Thymus (tissue), 11 donors: ENCODE measurements around the gene TGM2. TPM values are rescaled to one million over a fixed set of nuclear protein-coding genes. Genes with fewer than 3 reads are reported as not detected.

Experiments used
- DNase-seq, 9 donors: peaks; one replicate each; pipeline ENCODE4 v3.0.0-alpha.2; 2013; ENCODE audit warnings: low spot score in 9 of 9, low read depth in 6 of 9, missing footprints in 1 of 9
- H3K27ac ChIP-seq, 2 donors: one replicate each; pipeline ENCODE4 v1.5.1; 2013; ENCODE audit warnings: control low read depth in 1 of 2, low read depth in 1 of 2, low read length in 1 of 2, mild to moderate bottlenecking in 1 of 2, moderate library complexity in 1 of 2
- H3K27me3 ChIP-seq, 2 donors: one replicate each; pipeline ENCODE4 v1.5.1; 2013; ENCODE audit warnings: low read length in 1 of 2; ENCODE audit not compliant: control insufficient read depth in 2 of 2, insufficient read depth in 1 of 2
- H3K36me3 ChIP-seq, 2 donors: one replicate each; pipeline ENCODE4 v1.5.1; 2013; ENCODE audit warnings: low read length in 1 of 2, mild to moderate bottlenecking in 1 of 2, moderate library complexity in 1 of 2; ENCODE audit not compliant: control insufficient read depth in 2 of 2, insufficient read depth in 2 of 2
- H3K4me1 ChIP-seq, 2 donors: one replicate each; pipeline ENCODE4 v1.5.1; 2013; ENCODE audit warnings: low read length in 2 of 2; ENCODE audit not compliant: control insufficient read depth in 2 of 2, insufficient read depth in 2 of 2
- H3K4me3 ChIP-seq, 2 donors: one replicate each; pipeline ENCODE4 v1.5.1; 2013; ENCODE audit warnings: low read length in 2 of 2, control low read depth in 1 of 2, mild to moderate bottlenecking in 1 of 2
- H3K9me3 ChIP-seq, 2 donors: one replicate each; pipeline ENCODE4 v1.5.1; 2013; ENCODE audit warnings: low read length in 1 of 2, mild to moderate bottlenecking in 1 of 2; ENCODE audit not compliant: control insufficient read depth in 2 of 2, insufficient read depth in 1 of 2
- WGBS: extraction: QIAGEN DNeasy Blood & Tissue Kit; methylation state at CpG from one replicate; pipeline ENCODE4 v1.1.7; 2013; 5-methylcytosine and 5-hydroxymethylcytosine counted together
- polyA plus RNA-seq: library from polyadenylated mRNA; stranded (reverse); fragments of 200-250 nt; gene quantifications from one replicate; pipeline ENCODE4 v1.2.3, GENCODE V29; 2013
- total RNA-seq: library from RNA; stranded (reverse); fragments of 120-200 nt; gene quantifications from one replicate; pipeline ENCODE4 v1.2.4, GENCODE V29; 2013
- donor health status: healthy.

The TGM2 gene
- total and polyA plus RNA-seq, 2 donors = 9.3 to 47.2 TPM

DNA sequence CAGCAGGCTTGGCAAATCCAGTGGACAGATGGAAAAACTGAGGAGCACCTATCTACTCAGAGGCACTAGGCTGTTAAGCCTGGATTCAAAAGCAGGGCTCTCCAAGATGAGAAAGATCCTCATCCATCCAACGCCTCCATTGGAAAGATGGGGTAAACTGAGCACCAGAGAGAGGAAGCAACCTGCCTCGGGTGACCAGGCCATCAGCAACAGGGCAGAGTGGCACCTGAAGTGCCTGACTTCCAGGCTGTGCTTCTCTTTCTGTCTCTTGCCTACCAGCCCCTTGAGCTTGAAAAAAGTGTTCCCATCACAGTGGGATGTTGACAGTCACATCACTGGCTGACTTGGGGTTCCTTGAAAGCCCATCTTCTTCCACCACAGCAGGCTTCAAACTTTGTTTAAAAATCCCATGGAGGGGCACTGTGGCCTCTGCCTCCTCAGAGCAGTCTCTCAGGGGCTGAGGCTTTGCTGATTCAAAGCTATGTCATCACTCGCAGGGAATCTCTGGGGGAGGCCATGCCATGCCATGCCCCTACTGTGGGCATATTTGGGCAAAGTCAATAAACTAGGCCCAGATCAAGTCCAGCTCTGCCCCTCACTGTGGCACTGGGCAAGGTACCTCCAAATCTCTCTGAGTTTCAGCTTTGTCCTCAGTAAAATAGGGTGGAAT is 44.8 kb upstream of the TGM2 start:
- H3K36me3 ChIP-seq = no peaks in the 10 kb centered on the region
- H3K9me3 ChIP-seq = no peaks in the 10 kb centered on the region
- WGBS = 92% methylated on average over 3 of the region's 3 CpGs
- no peaks in the 10 kb centered on the region for H3K27me3 ChIP-seq
- H3K27ac ChIP-seq = no peak overlapping the region
- DNase-seq = no peak
- no peaks in the 10 kb centered on the region for H3K4me1 ChIP-seq
- H3K4me3 ChIP-seq = no peak overlapping the region

DNA sequence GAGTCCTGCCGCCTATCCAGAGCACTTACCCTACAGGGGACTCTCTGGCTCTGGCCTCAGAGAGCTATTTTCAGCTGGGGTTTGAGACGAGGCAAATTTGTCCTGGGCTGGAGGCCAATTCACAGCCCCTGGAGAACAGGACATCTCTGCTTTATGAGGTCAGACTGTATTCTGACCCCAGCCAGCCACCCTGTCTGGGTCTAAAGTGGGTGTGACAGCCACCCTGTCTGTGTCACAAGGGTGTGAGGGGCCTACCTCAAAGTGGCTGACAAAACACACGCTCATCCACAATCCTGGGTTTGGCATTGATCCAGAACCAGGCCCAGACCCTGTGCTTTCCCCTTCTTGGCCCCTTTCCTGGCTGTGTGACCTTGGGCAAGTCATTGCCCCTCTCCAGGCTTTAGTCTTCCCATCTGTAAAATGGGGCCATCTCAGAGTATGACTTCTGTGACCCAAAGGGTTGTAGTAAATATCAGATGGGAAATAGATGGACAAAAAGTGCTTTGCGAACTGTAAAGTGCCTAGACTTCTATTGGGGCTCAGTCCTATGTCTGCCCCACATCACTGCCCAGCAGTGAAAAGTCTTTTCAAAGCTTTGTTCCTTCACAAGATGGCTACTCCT is 44.1 kb upstream of the TGM2 start:
- H3K4me1 ChIP-seq = no peaks in the 10 kb centered on the region
- no peak overlapping the region for H3K27ac ChIP-seq
- no peak overlapping the region for H3K4me3 ChIP-seq
- 84% methylated on average over 4 of the region's 4 CpGs for WGBS
- no peaks in the 10 kb centered on the region for H3K27me3 ChIP-seq
- no peaks in the 10 kb centered on the region for H3K36me3 ChIP-seq
- DNase-seq = no peak
- H3K9me3 ChIP-seq = no peaks in the 10 kb centered on the region

DNA sequence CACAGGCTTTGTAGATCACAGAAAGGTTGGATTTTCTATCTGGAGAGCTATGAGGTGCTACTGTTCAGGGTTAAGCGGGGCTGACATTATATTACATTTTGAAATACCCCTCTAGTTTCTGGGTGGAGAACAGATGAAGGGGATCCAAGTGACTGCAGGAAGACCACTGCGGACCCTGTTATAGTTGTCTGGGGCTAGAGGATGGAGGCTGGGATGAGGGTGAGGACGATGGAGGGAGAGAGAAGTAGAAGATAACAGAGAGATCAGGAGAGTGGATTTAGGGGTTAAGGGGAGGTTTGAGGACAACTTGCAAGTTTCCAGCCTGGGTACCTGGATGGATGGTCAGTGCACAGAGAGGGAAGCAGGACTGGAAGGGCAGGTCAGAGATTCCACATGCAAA is 43.5 kb upstream of the TGM2 start:
- 95% methylated on average over 3 of the region's 3 CpGs for WGBS
- Histone ChIP-seq H3K9me3 (no peaks in the 10 kb centered on the region), H3K27ac (no peak overlapping the region), H3K27me3 (no peaks in the 10 kb centered on the region), H3K4me1 (no peaks in the 10 kb centered on the region), H3K36me3 (no peaks in the 10 kb centered on the region), H3K4me3 (no peak overlapping the region)
- DNase-seq = no peak

DNA sequence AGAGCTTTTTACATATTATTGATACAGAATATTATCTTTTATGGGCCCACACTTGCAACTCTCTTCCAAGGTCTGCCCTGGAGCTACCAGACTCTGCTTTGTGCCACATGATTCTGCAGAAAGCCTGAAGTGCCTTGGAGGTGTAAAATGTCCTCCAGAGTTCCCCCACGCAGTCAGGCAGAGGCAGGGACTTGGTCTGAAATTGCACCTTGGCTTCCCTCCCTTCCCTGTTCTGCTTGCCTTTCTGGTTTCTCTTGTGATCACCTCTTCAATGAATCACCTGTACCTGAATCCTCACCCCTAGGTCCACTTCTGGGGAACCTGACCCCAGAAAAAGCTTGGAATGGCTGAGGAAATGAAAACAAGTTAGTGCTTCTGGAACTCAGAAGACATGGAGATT is 43.0 kb upstream of the TGM2 start:
- H3K9me3 ChIP-seq = no peaks in the 10 kb centered on the region
- no peaks in the 10 kb centered on the region for H3K4me1 ChIP-seq
- no peak for DNase-seq
- no peaks in the 10 kb centered on the region for H3K36me3 ChIP-seq
- WGBS = 90% methylated on average over 1 of the region's 1 CpG
- no peak overlapping the region for H3K27ac ChIP-seq
- no peaks in the 10 kb centered on the region for H3K27me3 ChIP-seq
- H3K4me3 ChIP-seq = no peak overlapping the region

DNA sequence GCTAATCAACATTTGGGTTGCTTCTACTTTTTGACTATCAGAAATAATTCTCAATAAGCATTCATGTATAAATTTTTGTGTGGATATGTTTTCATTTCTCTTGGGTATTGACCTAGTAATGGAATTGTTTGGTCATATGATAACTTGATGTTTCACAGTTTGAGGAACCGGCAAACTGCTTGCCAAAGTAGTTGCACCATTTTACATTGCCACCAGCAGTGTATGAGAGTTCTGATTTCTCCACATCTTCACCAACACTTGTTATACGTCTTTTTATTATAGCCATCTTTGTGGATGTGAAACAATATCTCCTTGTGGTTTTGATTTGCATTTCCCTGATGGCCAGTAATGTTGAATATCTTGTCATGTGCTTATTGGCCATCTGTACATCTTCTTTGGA is 42.6 kb upstream of the TGM2 start:
- no peaks in the 10 kb centered on the region for H3K9me3 ChIP-seq
- H3K27ac ChIP-seq = no peak overlapping the region
- H3K4me3 ChIP-seq = no peak overlapping the region
- no peaks in the 10 kb centered on the region for H3K27me3 ChIP-seq
- H3K36me3 ChIP-seq = no peaks in the 10 kb centered on the region
- DNase-seq = no peak
- H3K4me1 ChIP-seq = no peaks in the 10 kb centered on the region
- 69% methylated on average over 2 of the region's 2 CpGs for WGBS

DNA sequence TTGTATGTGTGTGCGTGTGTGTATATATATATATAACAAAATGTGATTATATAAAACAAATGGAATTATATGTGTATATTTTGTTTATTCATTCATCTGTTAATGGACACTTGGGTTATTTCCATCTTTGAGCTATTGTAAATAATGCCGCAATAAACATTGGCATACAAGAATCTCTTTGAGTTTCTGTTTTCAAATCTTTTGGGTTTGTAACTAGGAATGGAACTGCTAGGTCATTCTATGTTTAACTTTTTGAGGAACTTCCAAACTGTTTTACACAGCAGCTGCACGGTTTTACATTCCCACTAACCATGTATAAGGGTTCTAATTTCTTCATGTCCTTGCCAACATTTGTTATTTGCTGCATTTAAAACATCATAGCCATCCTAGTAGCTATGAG is 39.9 kb upstream of the TGM2 start:
- H3K27me3 ChIP-seq = no peaks in the 10 kb centered on the region
- no peak overlapping the region for H3K27ac ChIP-seq
- no peak overlapping the region for H3K4me3 ChIP-seq
- no peaks in the 10 kb centered on the region for H3K4me1 ChIP-seq
- no peaks in the 10 kb centered on the region for H3K9me3 ChIP-seq
- no peaks in the 10 kb centered on the region for H3K36me3 ChIP-seq
- 64% methylated on average over 3 of the region's 3 CpGs for WGBS
- DNase-seq = no peak

DNA sequence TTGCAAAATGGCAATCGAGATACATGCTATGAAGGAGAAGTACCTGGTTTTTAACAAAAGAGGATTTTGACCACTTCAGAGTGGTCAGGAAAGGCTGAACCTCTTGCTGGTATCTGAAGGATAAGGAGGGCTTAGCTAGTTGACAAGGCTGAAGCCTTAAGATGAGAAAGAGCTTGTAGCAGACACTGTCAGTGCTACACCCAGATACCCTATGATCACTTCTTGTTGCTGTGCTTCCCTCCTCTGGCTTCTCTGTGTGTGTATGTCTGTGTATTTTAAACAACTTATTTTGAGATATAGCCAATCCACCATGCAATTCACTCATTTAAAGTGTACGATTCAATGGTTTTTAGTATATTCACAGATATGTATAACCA is 38.9 kb upstream of the TGM2 start:
- Histone ChIP-seq H3K27me3 (no peaks in the 10 kb centered on the region), H3K4me3 (no peak overlapping the region), H3K27ac (no peak overlapping the region), H3K36me3 (no peaks in the 10 kb centered on the region), H3K4me1 (no peaks in the 10 kb centered on the region), H3K9me3 (no peaks in the 10 kb centered on the region)
- 93% methylated on average over 2 of the region's 2 CpGs for WGBS
- no peak for DNase-seq

DNA sequence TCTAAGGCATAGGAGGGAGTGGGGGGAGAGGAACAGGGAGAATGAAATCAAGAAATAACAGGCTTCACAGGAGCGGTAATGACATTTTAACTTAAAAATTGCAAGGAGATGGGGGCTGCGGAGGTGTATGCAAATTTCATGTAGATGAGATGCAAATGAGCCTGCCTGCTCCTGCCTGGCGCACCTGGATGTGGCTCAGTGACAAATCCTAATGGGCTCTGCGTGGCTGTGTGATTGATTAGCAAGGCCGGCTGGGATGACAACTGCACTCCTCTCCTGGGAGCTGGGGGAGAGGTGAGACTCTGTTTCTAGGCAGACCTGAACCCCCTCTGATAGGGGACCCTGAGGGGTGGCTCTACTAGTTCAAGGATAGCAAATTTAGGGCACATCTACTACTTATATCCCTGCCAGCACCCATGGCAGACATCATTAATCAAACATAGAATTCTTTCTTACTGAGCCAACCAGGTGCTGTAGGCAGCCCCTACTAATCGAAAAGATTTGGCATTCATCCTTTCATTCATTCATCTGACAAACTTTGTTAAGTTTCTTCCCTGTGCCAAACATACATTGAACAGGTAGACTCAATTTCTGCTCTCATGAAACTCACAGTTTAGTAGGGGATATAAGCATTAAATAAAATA is 38.4 kb upstream of the TGM2 start:
- WGBS = 95% methylated on average over 6 of the region's 6 CpGs
- Histone ChIP-seq H3K27ac (no peak overlapping the region), H3K9me3 (no peaks in the 10 kb centered on the region), H3K36me3 (no peaks in the 10 kb centered on the region), H3K27me3 (no peaks in the 10 kb centered on the region), H3K4me1 (no peaks in the 10 kb centered on the region), H3K4me3 (no peak overlapping the region)
- DNase-seq = no peak

DNA sequence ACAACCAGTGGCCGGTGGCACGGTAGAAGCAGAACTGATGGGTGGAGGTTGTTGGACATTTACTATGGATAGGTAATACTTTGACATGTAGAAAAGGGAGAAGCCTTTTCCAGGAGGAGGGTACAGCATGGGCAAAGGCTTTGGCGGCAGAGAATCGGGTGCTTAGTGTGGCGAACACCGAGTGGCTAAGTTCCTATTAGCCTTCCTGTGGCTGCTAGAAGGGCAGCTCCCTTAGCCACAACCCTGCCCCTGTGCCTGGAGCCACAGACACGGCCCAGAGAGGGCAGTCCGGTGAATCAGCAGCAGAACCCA is 37.9 kb upstream of the TGM2 start:
- DNase-seq = no peak
- Histone ChIP-seq H3K27ac (no peak overlapping the region), H3K36me3 (no peaks in the 10 kb centered on the region), H3K9me3 (no peaks in the 10 kb centered on the region), H3K27me3 (no peaks in the 10 kb centered on the region), H3K4me3 (no peak overlapping the region), H3K4me1 (no peaks in the 10 kb centered on the region)
- 95% methylated on average over 8 of the region's 8 CpGs for WGBS
